B cell (primary cell): ENCODE data around the gene FAM168A.

ENCODE experiments used
- EZH2 ChIP-seq: IDR thresholded peaks from 2 replicates; pipeline ENCODE4 v1.6.1; 2012; ENCODE audit warnings: borderline replicate concordance, low read depth, mild to moderate bottlenecking, moderate library complexity, low read length; ENCODE audit not compliant: insufficient read depth, poor library complexity, severe bottlenecking
- TF ChIP-seq, protein P1 (sequence below): fragments of 200-600 bp; IDR thresholded peaks from one replicate; pipeline ENCODE4 v1.8.0; 2022; ENCODE audit warnings: antibody characterized with exemption, mild to moderate bottlenecking

DNA sequence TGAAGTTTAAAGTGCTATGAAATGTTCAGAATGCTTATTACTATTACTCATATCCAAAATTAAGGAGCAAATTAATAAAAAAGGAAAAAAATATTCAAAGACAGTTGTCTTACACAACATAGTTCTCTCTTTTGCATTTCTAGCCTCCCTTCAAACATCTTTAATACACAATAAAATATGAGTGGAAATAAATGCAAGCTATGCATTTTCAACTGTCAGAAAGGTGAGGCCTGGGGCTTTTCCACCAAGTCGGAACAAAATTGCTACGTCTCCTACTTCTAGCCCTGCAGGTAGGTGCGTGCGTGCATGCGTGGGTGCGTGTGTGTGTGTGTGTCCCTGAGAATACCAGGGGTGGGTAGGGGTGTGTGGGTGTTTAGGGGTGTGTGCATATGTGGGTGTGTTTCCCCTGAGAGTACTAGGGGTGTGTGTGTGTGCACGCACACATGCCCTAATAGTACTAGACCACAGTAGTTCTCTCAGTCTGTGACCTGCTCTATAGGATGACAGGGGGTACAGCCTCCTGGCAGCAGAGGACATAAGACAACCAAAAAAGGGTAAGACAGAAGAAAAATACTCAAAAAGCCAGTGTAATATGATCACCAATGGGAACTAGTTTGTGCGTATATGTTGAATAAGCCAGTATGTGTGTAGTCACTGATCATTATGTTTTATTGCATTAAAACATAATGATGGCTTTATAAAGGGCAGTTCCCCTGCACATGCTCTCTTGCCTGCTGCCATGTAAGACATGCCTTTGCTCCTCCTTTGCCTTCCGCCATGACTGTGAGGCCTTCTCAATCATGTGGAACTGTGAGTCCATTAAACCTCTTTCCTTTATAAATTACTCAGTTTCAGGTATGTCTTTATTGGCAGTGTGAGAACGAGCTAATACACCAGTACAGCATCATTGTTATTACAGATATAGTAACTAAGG lies 89.4 kb downstream of the FAM168A start:
- TF ChIP-seq, protein P1, sequence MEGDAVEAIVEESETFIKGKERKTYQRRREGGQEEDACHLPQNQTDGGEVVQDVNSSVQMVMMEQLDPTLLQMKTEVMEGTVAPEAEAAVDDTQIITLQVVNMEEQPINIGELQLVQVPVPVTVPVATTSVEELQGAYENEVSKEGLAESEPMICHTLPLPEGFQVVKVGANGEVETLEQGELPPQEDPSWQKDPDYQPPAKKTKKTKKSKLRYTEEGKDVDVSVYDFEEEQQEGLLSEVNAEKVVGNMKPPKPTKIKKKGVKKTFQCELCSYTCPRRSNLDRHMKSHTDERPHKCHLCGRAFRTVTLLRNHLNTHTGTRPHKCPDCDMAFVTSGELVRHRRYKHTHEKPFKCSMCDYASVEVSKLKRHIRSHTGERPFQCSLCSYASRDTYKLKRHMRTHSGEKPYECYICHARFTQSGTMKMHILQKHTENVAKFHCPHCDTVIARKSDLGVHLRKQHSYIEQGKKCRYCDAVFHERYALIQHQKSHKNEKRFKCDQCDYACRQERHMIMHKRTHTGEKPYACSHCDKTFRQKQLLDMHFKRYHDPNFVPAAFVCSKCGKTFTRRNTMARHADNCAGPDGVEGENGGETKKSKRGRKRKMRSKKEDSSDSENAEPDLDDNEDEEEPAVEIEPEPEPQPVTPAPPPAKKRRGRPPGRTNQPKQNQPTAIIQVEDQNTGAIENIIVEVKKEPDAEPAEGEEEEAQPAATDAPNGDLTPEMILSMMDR: no peak
- no peak for TF ChIP-seq EZH2
